Measurements from ENCODE around the gene VPS37C.
A peak's percentile ranks its signal among the peaks of the same experiment; 100 is the strongest.

VPS37C gene

DNA sequence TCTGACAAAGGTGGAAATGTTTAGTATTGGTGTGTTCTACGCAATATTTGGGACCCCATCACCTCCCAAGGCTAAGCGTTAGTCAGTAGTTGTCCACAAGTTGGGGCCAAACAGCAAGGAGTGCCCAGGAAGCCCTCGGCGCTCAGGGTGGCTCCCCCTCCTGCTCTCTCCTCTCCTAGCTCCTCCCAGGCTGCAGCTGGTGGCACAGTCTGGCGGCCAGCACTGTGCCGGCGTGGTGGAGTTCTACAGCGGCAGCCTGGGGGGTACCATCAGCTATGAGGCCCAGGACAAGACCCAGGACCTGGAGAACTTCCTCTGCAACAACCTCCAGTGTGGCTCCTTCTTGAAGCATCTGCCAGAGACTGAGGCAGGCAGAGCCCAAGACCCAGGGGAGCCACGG is 42.2 kb downstream of the VPS37C start:
- no peak for DNase-seq (ENCODE audit: low read depth in 1 of 2, low spot score in 1 of 2)

DNA sequence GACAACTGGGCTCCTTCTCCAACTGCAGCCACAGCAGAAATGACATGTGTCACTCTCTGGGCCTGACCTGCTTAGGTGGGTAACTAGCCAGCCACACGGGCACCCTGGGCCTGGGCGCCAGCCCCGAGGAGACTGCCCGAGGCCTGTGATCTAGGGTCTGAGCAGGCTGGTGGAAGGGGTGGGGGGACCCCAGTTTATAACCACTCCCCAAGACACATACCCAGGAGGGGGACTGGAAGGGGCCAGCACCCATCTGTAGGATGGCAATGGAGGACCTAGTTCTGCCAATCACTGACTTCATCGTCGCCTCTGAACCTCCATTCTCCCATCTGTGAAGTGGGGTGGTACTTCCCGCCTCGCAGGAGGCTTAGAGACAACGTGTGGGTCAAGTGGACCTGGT is 42.8 kb downstream of the VPS37C start:
- DNase-seq (ENCODE audit: low read depth in 1 of 2, low spot score in 1 of 2): no peak

DNA sequence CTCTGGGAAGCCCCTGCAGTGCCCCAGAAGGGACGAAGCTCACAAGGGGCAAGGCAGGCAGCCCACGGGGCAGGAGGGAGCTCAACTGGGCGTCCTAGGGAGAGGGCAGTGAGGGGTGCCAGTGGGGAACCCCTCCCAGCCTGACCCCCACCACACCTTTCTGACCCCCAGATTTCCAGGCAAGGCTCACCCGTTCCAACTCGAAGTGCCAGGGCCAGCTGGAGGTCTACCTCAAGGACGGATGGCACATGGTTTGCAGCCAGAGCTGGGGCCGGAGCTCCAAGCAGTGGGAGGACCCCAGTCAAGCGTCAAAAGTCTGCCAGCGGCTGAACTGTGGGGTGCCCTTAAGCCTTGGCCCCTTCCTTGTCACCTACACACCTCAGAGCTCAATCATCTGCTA is 43.2 kb downstream of the VPS37C start:
- no peak for DNase-seq (ENCODE audit: low read depth in 1 of 2, low spot score in 1 of 2)

GRCh38 chr11:61117168-61117520 is 44.1 kb downstream of the VPS37C start:
- DNase-seq (ENCODE audit: low read depth in 1 of 2, low spot score in 1 of 2): no peak

- no peak for DNase-seq (ENCODE audit: low read depth in 1 of 2, low spot score in 1 of 2)
Observed at GRCh38 chr11:61116426-61117167, 44.6 kb downstream of the VPS37C start.

DNA sequence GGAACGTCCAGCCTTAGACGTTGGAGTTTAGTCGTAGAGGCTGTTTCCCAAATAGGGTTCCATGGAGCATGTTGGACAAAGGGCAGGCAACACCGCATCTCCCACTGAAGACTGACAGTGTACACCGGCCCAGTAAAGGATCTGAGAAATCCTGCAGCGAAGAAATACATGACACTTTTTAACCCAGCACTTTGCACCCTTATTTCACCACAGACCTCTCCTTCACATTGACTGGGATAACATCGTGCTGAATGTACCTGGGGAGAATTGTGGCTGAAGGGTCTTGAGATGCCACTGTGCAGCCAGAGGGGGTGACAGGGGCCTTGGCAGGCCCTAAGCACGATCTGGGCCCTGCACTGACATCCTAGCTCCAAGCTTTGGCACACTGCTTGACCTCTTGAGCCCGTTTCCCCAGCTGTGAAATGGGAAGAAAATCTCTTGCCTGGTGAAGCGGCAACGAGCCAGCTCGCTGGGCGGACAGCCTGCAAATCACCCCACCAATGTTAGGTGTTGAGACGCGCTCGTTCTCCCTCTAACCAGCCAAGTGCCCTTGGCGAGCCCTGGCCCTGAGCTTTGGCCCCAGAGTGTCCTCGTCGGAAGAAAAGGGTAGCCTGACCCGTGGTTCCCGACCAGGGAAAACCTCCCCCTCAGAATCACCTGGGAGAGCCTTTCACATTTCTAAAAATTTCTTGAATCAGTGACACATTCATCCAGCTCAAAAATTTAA is 45.6 kb downstream of the VPS37C start:
- DNase-seq (ENCODE audit: low read depth in 1 of 2, low spot score in 1 of 2): no peak

DNA sequence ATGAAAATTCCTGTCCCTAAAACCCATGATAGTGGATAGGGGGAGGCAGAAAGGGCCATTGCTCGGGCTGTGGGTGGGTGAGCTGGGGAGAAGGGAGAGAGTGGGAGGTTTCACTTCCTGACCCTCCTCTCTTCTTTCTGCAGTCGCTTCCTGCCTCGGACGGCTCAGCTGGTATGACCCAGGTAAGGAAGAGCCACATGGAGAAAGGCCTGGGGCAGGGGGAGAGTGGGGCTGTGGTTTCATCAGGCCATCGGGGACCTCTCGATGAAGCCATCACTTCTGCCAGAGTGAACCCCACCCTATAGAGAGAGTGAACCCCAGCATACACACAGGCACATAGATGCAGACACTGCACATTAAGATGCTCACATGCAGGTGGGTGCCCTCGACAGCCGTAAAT is 46.3 kb downstream of the VPS37C start:
- DNase-seq (ENCODE audit: low read depth in 1 of 2, low spot score in 1 of 2): no peak

DNA sequence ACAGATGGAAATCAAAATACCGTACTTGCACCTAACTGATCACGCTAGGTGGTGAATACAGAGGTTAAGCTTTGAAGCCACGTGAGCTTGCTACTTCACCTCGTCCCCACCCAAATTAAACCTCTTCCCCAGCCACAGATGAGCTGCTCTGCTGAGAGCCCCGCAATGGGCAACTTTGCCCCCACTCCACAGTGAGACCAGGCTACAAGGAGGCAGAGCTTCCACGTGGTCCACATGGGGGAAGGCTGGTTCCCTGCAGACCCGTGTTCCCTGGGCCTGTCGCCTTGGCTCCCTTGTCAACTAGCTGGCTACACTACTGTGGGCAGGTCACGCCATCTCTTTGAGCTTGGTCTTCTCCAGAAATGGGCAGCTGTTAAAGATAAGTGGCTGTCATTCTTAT is 48.0 kb downstream of the VPS37C start:
- no peak for DNase-seq (ENCODE audit: low read depth in 1 of 2, low spot score in 1 of 2)

- no peak for DNase-seq (ENCODE audit: low read depth in 1 of 2, low spot score in 1 of 2)
Observed at GRCh38 chr11:61112575-61112974, 48.7 kb downstream of the VPS37C start.

GRCh38 chr11:61111786-61112517 is 49.3 kb downstream of the VPS37C start:
- DNase-seq (ENCODE audit: low read depth in 1 of 2, low spot score in 1 of 2): peak in 1 of 2 donors; percentile 23

GRCh38 chr11:61111050-61111435 is 50.2 kb downstream of the VPS37C start:
- no peak for DNase-seq (ENCODE audit: low read depth in 1 of 2, low spot score in 1 of 2)

DNA sequence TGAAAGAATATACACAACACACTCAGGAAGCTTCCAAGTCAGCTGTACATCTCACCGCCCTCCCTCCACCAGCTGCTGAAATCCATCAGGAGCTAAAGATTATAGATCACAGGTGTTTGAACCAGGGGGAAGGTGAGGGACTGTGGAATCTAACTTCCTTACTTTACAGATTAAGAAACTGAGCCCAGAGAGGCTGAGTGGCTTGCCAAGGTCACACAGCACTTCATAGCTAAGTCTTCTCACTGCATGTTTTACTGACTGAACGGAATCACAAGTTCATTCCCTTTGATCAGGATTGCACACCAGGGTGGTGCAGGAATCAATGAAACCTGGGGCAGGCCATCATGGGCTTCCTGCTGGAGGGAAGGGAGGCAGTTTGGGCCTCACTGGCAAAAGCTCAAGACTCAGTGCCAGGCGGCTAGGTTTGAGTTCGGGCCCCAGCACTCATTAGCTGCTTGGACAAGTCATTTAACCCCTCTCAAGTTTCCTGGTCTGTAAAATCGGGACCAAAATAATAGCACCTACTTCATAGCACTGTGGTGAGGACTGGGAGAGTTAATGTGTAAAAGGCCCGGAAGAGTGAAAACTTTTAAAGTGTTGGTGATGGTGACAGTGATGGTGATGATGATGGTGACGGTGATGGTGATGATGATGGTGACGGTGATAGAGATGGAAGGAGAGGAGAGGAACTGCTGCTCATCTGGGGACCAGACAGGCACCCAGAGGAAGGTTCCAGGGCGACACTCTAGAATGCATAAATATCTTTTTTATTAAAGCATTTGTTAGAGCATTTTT is 50.8 kb downstream of the VPS37C start:
- no peak for DNase-seq (ENCODE audit: low read depth in 1 of 2, low spot score in 1 of 2)

DNA sequence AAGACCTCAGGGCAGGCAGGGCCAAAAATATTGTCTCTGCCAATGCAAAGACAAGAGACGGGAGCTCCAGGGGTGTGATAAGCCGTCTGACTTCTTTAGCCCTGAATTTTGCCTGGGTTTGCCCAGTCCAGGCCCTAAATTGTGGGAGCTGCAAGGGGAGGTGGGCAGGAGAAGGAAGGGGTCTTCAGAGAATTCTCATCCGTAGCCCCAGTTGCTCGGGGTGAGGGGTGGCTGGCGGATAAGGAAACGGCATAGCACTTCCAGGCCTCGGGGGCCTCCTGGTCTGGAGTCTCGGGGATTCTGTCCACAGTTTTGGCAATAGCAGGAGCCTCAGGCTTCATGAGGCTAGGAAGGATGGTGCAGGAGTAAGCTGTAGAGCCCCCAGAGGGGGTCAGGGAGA is 51.6 kb downstream of the VPS37C start:
- no peak for DNase-seq (ENCODE audit: low read depth in 1 of 2, low spot score in 1 of 2)

- DNase-seq (ENCODE audit: low read depth in 1 of 2, low spot score in 1 of 2): no peak
Observed at GRCh38 chr11:61108847-61109585, 52.2 kb downstream of the VPS37C start.

DNA sequence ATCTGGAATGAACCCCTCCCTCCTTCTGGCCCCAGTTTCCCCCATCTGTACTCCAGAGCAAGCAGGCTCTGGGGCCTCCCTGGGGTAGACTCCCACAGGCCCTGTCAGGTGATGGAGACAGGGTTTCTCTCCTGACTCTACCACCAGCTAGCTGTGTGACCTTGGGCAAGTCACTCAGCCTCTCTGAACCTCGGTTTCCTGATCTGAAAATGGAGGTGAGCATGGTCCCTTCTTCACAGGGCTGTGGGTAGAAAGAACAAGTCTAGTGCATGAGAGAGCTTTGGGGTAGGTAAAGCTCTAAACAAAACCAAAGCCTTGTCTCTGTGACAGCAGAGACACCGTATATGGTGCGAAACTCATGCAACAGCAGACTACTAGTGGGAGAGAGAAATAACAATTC is 53.3 kb downstream of the VPS37C start:
- DNase-seq (ENCODE audit: low read depth in 1 of 2, low spot score in 1 of 2): no peak

- DNase-seq (ENCODE audit: low read depth in 1 of 2, low spot score in 1 of 2): no peak
Observed at GRCh38 chr11:61106894-61107470, 54.2 kb downstream of the VPS37C start.

DNA sequence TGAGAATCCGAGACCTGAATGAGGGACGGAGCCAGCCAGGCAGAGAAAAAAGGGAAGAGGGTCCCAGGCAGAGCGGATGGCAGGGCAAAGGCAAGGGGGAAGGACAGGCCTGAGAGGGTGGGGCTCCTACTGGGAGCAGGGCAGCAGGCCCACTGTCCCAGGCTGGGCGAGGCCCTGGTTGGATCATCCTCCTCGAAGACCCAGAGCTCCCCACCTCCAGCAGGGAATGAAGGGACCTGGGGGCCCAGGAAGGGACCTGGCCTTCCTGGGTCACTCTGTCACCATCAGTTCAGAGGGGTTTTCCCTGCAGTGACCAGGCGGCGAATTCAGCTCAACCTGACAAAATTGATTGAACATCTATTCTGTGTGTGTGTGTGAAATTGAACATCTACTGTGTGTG is 54.9 kb downstream of the VPS37C start:
- no peak for DNase-seq (ENCODE audit: low read depth in 1 of 2, low spot score in 1 of 2)

- no peak for DNase-seq (ENCODE audit: low read depth in 1 of 2, low spot score in 1 of 2)
Observed at GRCh38 chr11:61104963-61105362, 56.3 kb downstream of the VPS37C start.

GRCh38 chr11:61103851-61104423 is 57.3 kb downstream of the VPS37C start:
- DNase-seq (ENCODE audit: low read depth in 1 of 2, low spot score in 1 of 2): no peak
